Measurements from ENCODE around the gene ROBO1. TPM values are rescaled to one million over a fixed set of nuclear protein-coding genes. Genes with fewer than 3 reads are reported as not detected.
A peak's percentile ranks its signal among the peaks of the same experiment; 100 is the strongest.

ROBO1 gene
- total RNA-seq, 4 donors from 2014 or later, result 25.0 to 42.6 (median 35.7) TPM

DNA sequence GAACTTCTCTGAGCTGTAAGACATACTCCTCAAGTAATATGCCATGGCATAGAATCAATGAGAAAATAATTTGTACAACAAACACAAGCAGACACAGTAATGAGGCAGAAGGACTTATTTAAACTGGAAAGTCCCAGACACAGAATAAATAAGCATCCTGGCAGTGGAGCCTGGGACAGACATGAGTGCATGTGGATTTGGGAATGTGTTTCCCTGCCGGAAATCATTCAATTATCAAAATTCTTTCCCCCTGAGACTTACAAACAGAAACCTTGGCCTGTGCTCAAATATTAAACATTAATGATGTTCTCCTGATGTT lies 520.1 kb downstream of the ROBO1 start:
- no peak for DNase-seq
- no peaks in the 10 kb centered on the region for H3K27me3 ChIP-seq
- 27 to 37% methylated on average over 1 of the region's 1 CpG for WGBS, 2 donors
- peaks cover 0 to 14% (median 0%) of the 10 kb centered on the region in 3 donors for H3K4me1 ChIP-seq
- peak overlapping the region in 1 of 4 donors; percentile 9 for H3K4me3 ChIP-seq
- no peaks in the 10 kb centered on the region for H3K36me3 ChIP-seq
- H3K27ac ChIP-seq, result peak overlapping the region in 2 of 4 donors; percentile 11 to 38
- no peak for TF ChIP-seq POLR2A (IDR thresholded peaks at IDR 0.05)
- no peaks in the 10 kb centered on the region for H3K9me3 ChIP-seq
- intact Hi-C loops (cut with DNase I), result no loop called here

DNA sequence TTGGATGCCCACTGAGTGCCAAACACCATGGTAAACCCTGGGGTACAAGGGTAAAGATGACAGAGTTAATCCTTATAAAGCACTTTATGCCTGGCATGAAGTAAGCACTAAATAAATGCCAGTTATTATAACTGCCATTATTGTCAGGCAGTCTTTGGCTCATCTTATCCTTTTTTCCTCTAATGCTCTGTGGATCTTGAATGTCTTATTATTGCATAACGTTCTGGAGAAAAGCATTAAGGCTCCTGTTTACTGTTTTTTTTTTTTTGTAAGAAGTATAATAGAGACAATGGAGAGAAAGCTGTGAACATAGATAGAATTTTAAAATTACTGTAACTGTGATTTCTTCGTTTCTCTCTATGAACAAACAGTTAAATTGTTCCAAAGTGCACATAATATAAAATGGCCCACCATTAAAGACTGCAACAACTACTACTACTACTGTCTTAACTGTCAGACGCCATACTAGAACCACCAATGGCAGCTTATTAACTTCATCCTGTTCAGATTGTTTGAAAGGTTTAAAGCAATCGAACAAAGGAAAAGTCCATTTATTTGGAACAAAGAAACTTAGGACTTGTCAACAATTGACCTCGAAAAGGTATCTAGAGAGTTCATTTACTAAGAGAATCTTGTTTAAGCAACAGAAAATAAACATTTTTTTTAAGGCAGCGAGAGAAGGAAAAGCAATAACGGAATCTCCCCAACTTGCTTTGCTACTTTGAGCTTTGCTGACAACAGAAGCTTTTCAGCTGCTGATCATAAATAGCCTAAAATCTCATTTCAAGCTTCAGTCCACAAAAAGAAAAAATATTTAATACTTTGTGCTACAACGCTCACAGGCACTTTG lies 520.7 kb downstream of the ROBO1 start:
- no peak for DNase-seq
- peak overlapping the region in 2 of 4 donors; percentile 11 to 38 for H3K27ac ChIP-seq
- H3K4me1 ChIP-seq, result peaks cover 0 to 14% (median 0%) of the 10 kb centered on the region in 3 donors
- TF ChIP-seq, protein P1, sequence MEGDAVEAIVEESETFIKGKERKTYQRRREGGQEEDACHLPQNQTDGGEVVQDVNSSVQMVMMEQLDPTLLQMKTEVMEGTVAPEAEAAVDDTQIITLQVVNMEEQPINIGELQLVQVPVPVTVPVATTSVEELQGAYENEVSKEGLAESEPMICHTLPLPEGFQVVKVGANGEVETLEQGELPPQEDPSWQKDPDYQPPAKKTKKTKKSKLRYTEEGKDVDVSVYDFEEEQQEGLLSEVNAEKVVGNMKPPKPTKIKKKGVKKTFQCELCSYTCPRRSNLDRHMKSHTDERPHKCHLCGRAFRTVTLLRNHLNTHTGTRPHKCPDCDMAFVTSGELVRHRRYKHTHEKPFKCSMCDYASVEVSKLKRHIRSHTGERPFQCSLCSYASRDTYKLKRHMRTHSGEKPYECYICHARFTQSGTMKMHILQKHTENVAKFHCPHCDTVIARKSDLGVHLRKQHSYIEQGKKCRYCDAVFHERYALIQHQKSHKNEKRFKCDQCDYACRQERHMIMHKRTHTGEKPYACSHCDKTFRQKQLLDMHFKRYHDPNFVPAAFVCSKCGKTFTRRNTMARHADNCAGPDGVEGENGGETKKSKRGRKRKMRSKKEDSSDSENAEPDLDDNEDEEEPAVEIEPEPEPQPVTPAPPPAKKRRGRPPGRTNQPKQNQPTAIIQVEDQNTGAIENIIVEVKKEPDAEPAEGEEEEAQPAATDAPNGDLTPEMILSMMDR (IDR thresholded peaks at IDR 0.05), result no peak
- TF ChIP-seq POLR2A (IDR thresholded peaks at IDR 0.05), result no peak
- intact Hi-C loops (cut with DNase I), result no loop called here
- no peaks in the 10 kb centered on the region for H3K27me3 ChIP-seq
- no peak overlapping the region for H3K4me3 ChIP-seq
- no peaks in the 10 kb centered on the region for H3K36me3 ChIP-seq
- WGBS, 2 donors, result 41 to 42% methylated on average over 8 of the region's 8 CpGs
- peaks cover 0 to 3% (median under 1%) of the 10 kb centered on the region in 3 donors for H3K9me3 ChIP-seq

- Histone ChIP-seq H3K36me3 (no peaks in the 10 kb centered on the region), H3K4me3 (no peak overlapping the region), H3K27ac (no peak overlapping the region), H3K27me3 (no peaks in the 10 kb centered on the region), H3K4me1 (peaks cover 0 to 14% (median 0%) of the 10 kb centered on the region in 3 donors), H3K9me3 (peaks cover 0 to 9% (median 4%) of the 10 kb centered on the region in 3 donors)
- TF ChIP-seq POLR2A (IDR thresholded peaks at IDR 0.05), result no peak
- TF ChIP-seq, protein P1 (IDR thresholded peaks at IDR 0.05), result no peak
- 36 to 44% methylated on average over 1 of the region's 1 CpG for WGBS, 2 donors
- DNase-seq, result no peak
- intact Hi-C loops (cut with DNase I), result no loop called here
These were observed 522.3 kb downstream of the ROBO1 start for GRCh38 chr3:79245284-79246138.

DNA sequence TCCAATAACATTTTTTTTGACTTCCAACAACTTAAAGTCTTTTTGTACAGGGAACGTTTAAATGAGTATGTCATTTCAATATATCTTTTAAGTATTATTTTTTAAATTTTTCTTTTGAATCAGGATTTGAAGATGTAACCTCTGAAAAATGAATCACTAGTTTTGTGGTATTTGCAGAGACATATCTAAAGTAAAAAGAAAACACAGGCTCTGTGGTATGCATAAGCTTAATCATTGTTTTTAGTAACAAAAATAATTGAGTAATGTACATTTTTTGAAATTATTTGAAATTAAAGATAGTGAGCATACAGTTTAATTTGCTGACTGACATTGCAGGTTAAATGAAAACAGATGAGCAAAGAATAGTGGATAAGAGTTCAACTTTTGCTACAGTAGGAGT lies 531.3 kb downstream of the ROBO1 start:
- no peaks in the 10 kb centered on the region for H3K9me3 ChIP-seq
- intact Hi-C loops (cut with DNase I), result no loop called here
- H3K27me3 ChIP-seq, result no peaks in the 10 kb centered on the region
- no peak overlapping the region for H3K27ac ChIP-seq
- TF ChIP-seq POLR2A (IDR thresholded peaks at IDR 0.05), result no peak
- TF ChIP-seq, protein P1 (IDR thresholded peaks at IDR 0.05), result no peak
- 73% methylated on average over 1 of the region's 1 CpG for WGBS, 2 donors
- no peak overlapping the region for H3K4me3 ChIP-seq
- DNase-seq, result no peak
- no peaks in the 10 kb centered on the region for H3K4me1 ChIP-seq
- H3K36me3 ChIP-seq, result no peaks in the 10 kb centered on the region

DNA sequence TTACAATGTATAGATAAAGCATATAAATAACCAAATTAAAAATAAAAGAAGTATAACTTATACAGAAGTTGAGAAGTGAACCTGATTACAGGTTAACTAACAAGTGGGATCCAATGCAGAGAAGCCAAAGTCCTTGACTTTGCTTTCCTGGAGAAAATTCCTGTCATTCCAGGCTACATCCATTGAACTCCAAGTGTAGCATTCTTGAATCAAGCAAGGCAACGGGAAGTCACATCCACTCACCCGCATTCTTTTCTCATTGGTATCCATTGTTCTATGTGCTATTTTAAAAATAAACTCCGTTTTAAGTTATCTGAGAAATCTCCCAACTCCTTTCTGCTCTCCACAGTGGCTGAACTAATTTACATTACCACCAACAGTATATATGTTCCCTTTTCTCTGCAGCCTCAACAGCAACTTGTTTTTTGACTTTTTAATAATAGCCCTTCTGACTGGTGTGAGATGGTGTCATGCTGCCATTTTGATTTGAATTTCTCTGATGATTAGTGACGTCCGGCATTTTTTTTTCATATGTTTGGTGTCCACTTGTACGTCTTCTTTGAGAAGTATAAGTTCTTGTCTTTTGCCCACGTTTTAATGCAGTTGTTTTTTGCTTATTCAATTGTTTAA lies 534.3 kb downstream of the ROBO1 start:
- Histone ChIP-seq H3K27me3 (no peaks in the 10 kb centered on the region), H3K36me3 (no peaks in the 10 kb centered on the region), H3K9me3 (no peaks in the 10 kb centered on the region), H3K4me3 (no peak overlapping the region), H3K27ac (no peak overlapping the region), H3K4me1 (no peaks in the 10 kb centered on the region)
- WGBS, 2 donors, result 79% methylated on average over 7 of the region's 7 CpGs
- DNase-seq, result no peak
- TF ChIP-seq POLR2A (IDR thresholded peaks at IDR 0.05), result no peak
- TF ChIP-seq, protein P1 (IDR thresholded peaks at IDR 0.05), result no peak
- intact Hi-C loops (cut with DNase I), result no loop called here
